NCI-H748 (cell line): ENCODE results near the gene ARRDC5.
"Not testable (repeated sequence)": the region's sequence is repeated elsewhere in the genome, so short reads cannot be mapped to it uniquely, and the experiment has no call there.

ENCODE experiments used
- DNase-seq: peaks from one replicate; lab custom pipeline; 2025; ENCODE audit not compliant: unreplicated experiment; lab: John Stamatoyannopoulos, UW

ARRDC5 gene

DNA sequence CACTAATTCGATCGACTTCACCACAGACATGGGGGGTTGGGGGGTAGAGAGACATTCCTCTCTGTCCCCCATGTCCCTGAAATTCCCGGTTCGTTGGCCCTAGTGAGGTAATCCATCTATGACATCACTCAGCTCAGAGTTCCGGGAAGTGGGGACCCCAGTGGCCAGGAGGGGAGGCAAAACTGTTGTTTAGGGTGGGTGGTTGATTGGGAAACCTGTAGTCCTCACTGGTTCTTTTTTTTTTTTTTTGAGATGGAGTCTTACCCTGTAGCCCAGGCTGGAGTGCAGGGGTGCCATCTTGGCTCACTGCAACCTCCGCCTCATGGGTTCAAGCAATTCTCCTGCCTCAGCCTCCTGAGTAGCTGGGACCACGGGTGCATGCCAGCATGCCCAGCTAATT is at the start of gene ARRDC5:
Gene ARRDC5 (minus strand): TSS at position 101 of the 400 bp plus-strand sequence. CDS start 71 bp downstream, at position 30.
- DNase-seq: no peak

DNA sequence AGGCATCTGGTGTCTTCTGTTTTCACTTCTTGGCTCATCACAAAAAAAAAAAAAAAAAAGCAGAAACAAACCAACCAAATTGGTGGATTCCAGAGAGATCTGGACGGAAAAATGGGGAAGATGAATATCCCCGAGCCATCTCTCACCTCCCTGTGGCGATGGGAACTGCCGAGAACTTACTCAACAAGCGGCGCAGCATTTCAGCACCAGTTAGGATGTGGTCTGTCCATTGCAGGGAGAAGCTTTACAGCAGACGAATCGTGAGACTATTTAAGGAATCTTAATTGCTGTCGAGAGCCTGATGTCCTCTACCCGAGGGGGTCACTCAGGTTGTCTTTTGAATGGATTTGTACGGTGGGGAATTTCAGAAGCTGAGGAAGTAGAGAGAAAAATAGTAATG is 49.0 kb upstream of the ARRDC5 start:
- DNase-seq: no peak

DNA sequence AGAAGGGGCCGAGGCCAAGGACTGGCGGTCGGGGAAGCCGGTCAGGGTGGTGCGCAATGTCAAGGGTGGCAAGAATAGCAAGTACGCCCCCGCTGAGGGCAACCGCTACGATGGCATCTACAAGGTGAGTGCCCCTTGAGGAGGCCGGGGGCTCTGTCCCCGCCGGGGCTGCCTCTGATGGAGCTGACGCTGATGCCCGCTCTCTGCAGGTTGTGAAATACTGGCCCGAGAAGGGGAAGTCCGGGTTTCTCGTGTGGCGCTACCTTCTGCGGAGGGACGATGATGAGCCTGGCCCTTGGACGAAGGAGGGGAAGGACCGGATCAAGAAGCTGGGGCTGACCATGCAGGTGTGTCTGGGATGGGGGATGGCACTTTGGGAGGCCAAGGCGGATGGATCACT is 48.0 kb upstream of the ARRDC5 start:
- DNase-seq: not testable (repeated sequence)

DNA sequence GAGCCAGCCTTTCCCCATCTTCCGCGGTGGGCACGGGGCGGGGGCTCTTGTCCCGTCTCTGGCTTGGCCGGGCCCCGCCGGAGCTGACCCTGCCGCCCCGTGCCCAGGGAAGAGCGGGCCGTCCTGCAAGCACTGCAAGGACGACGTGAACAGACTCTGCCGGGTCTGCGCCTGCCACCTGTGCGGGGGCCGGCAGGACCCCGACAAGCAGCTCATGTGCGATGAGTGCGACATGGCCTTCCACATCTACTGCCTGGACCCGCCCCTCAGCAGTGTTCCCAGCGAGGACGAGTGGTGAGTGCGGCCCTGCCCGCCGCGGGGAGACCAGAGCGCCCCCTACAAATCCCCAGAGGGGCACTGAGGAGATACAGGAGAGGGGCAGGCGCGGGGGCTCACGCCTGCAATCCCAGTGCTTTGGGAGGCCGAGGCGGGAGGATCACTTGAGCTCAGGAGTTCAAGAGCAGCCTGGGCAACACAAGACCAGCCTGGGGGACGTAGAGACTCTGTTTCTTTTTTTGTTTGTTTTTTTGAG is 39.0 kb upstream of the ARRDC5 start:
- not testable (repeated sequence) for DNase-seq

DNA sequence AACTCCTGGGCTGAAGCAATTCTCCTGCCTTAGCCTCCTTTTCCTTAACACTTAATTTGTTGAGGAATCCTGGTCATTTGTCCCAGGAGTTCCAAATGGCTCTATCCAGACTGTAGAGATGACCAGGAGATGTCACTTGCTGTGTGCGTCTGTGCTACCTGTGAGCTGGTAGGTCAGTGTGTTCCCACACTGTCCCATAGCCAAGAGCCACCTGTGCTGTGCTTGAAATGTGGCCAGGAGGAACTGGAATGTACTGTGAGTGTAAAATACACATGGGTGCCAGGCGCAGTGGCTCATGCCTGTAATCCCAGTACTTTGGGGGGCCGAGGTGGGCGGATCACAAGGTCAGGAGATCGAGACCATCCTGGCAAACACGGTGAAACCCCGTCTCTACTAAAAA is 36.8 kb upstream of the ARRDC5 start:
- DNase-seq: no peak

DNA sequence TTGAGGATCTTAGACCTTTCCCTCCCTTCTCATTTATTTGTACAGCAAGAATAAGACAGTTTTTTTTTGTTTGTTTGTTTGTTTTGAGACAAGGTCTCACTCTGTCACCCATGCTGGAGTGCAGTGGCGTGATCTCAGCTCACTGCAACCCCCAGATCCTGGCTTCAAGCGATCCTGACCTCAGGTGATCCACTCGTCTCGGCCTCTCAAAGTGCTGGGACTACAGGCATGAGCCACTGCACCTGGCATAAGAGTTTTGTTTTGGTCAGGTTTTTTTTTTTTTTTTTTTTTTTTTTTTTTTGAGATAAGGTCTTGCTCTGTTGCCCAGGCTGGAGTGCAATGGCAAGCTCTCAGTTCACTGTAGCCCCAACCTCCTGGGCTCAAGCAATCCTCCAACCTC is 35.8 kb upstream of the ARRDC5 start:
- DNase-seq: not testable (repeated sequence)

DNA sequence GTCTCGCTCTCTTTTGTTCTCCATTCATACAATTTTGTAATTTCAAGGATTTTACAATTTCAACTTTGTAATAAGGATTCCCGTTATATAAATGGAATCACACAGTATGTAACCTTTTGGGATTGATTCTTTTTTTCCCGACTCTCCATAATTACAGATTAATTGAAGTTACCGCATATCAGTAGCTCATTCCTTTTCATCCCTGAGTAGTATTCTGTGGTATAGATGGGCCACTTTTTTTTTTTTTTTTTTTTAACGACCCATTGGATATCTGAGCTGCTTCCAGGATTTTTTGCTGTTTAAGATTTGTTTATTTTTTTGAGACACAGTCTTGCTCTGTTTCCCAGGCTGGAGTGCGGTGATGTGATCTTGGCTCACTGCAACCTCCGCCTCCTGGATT is 34.4 kb upstream of the ARRDC5 start:
- DNase-seq: no peak

DNA sequence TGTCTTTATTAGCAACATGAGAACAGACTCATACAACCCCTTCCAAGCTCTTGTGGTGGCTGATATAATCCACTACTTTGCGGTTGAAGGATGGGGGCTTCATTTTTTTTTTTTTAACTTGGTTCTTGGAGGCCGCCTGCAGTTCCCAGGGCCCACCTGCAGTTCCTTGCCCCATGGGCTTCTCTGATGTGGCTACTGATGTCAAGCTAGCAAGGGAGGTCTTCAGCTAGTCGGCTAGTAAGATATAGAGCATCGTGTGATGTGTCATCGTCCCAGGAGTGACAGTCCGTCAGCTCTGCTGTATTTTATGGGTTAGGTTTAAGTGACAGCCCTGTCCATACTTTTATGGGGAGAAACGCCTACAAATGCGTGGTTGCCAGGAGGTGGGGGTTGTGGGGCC is 32.7 kb upstream of the ARRDC5 start:
- no peak for DNase-seq

DNA sequence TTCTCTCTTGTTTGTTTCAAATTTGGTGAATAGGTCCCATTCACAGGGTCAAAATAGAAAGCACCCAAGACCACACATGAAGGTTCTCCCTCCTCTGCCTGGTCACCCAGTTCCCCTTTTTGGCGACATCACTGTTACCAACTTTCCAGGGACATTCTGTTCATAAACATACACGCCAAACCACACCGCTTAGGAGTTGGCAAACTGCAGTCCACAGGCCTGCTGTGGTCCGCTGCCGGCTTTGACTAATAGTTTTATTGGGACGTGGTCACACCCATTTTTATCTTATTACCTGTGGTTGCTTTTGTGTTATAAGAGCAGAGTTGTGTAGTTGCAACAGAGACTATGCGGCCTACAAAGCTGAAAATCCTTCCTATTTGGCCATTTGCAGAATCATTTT is 30.8 kb upstream of the ARRDC5 start:
- DNase-seq: no peak

DNA sequence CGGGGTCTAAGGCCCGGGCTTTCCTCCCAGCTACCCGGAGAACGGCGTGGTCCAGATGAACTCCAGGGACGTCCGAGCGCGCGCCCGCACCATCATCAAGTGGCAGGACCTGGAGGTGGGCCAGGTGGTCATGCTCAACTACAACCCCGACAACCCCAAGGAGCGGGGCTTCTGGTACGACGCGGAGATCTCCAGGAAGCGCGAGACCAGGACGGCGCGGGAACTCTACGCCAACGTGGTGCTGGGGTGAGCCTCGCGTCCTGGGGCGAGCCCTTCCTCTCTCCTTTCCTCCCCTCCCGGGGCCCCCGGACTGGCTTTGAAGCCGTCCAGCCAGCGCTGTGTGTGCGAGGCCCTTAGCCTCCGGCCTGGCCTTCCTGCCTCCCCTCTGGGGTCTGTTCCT is 30.0 kb upstream of the ARRDC5 start:
- DNase-seq: no peak

DNA sequence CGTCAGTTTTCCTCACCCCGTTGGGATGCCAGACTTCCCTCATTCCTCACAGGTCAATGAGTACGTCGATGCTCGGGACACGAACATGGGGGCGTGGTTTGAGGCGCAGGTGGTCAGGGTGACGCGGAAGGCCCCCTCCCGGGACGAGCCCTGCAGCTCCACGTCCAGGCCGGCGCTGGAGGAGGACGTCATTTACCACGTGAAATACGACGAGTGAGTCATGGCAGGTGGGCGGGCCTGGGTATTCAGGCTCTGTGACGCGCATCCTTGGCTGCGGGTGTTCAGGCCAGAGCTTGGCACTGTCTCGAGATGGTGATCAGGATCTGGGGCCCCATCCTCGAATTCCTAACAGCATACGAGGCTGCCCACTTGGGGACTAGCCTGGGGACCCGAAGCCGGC is 28.0 kb upstream of the ARRDC5 start:
- no peak for DNase-seq

DNA sequence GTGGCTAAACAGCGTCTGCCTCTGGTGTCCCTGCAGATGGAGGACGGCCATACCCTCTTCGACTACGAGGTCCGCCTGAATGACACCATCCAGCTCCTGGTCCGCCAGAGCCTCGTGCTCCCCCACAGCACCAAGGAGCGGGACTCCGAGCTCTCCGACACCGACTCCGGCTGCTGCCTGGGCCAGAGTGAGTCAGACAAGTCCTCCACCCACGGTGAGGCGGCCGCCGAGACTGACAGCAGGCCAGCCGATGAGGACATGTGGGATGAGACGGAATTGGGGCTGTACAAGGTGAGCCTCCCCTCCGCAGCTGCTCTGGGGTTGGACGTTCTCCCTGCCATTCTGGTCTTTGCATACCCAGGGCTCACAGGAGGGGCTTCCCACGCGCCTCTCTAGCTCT is 26.5 kb upstream of the ARRDC5 start:
- DNase-seq: no peak

DNA sequence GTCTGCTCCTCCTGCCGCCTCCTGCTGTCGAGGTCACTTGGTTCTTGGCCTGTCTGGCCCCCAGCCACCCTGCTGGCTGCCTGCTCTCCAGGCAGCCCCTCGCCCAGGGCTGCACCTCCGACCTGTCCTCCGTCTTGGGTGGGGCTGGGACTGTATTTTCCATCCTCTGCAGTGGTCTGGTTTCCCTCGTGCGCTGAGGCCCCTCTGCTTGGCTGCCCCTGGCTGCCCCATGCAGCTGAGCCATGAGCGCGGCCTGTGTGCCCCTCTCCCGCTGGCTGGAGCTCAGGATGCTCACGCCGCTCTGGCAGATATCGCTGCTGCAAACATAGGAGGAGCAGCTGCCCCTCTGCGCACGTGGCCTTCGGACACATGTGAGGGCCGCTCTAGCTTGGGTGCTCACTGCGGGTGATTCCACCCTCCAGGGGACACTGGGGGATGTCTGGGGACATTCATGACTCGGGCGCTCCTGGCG is 20.6 kb upstream of the ARRDC5 start:
- no peak for DNase-seq

DNA sequence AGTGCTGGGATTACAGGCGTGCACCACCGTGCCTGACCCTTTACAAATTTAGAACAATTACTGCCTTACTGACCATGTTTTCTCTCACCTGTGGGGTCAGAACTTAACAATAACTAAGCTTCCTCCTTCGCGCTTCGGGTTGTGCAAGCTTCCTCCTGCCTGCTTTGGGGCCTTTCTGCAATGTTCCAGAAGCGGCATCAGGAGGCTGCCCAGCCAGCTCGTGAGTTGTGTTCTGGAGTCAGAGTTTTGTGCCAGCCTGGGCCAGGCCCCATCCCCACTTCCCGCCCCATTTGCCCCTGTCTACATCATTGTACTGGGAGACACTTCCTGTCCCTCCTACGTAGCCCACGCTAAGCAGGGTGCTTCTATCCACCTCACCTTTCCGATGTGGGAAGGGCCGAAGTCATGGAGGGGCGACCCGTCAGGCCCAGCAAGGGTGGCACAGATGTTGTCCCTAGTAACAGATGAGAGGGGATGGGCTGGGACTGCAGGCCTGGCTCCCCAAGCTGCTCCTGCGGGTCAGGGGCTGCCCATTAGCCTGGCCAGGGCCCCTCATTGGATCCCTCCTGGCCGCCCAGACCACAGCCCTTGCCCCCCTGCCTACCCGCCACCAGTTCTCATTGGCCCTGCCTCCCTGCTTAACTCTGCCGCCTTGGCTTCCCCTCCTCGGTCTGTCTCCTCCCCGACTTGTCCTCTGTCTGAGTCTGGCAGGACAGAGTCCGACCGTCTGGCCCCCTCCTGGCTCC is 20.0 kb upstream of the ARRDC5 start:
- no peak for DNase-seq

DNA sequence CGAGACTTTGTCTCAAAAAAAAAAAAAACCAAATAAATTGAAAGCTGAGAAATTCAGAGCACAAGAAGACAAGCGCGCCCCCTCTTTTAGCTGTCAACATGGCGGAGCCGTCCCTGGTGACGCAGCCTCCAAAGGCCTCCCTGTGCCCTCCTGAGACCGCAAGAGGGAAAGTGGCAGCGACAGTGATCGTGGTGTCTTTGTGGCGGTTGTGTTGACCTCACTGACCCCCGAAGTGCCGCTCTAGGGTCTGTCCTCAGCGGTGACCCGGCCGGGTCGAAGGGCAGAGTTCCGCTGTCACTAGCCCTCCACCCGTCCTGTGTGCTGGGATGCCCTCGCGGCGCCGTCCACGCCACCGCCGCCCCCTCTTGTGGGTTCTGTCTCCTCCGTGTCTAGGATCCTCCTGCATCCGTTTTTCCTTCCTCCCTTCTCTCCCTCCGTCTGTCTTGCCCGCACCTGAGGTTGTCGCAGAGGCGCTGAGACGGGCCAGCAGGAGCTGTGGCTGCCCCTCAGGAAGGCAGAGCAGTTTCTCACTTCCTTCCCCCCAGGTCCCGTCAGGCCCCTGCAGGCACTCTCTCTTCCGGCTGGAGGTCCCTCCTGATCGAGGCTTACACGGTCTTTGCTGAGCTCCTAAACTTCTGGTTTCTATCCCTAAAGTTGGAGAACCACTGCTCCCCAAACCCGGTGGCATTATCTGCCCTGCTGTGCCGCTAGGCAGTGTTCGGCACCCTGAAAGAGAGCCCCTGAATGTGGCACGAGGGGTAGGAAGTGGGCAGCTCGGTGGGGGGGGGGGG is 13.8 kb upstream of the ARRDC5 start:
- no peak for DNase-seq

DNA sequence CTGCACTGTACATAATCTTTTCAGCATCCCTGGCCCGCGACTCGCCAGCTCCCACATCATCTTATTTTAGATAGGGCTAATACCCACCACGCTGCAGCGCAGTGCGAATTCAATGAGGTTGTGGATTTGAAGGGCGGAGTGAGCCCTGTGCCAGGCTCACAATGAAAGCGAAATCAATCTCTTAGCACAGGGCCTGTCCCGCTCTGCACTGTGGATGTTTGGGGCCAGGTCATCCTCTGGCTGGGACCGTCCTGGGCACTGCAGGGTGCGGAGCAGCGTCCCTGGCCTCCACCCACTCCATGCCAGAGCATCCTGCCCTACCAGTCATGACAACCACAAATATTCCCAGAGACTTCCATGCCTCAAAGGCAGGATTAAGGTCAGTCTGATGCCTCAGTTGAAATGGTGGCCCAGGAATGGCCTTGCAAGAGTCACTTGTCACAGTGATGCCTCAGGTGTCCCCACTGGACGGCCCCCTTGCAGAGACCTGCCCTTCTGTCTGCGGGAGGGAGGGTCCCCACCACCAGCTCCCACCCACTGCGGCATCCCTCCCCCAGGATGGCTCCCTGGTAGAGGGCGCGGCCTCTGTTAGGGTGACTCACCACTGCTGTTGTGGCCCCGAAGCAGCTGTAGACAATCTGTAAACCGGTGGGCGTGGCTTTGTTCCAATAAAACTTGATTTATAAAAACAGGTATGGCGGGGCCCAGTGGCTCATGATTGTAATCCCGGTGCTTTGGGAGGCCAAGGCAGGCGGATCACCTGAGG is 12.2 kb upstream of the ARRDC5 start:
- DNase-seq: no peak

DNA sequence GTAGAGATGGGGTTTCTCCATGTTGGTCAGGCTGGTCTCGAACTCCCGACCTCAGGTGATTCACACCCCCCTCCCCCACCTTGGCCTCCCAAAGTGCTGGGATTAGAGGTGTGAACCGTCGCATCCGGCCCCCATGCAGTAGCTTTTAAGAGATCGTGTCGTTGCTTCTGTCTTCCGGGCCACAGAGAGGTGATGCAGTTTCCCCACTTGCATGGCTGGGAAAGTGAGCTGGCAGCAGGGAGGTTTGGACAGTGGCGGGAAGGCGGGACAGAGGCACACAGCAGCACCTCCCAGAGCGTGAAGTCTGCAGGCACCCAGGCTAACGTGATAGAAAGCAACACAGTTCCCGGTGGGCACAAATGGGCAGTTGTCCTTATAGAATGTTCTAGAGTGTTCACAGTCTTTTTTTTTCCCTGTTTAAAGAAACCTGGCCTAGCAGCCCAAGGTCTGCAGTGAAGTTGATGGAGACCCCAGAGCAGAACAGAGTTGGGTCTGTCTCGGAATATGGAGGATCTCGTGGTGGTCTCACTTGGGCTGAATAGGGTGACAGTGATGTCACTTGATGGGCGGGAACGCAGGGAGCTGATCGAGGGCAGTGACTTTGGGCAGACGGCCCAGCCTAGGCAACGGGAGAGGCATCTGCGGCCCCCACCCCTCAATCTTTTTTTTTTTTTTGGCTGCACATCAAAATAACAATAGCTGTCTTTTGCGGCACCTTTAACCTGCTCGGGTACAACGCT is 11.5 kb upstream of the ARRDC5 start:
- no peak for DNase-seq

DNA sequence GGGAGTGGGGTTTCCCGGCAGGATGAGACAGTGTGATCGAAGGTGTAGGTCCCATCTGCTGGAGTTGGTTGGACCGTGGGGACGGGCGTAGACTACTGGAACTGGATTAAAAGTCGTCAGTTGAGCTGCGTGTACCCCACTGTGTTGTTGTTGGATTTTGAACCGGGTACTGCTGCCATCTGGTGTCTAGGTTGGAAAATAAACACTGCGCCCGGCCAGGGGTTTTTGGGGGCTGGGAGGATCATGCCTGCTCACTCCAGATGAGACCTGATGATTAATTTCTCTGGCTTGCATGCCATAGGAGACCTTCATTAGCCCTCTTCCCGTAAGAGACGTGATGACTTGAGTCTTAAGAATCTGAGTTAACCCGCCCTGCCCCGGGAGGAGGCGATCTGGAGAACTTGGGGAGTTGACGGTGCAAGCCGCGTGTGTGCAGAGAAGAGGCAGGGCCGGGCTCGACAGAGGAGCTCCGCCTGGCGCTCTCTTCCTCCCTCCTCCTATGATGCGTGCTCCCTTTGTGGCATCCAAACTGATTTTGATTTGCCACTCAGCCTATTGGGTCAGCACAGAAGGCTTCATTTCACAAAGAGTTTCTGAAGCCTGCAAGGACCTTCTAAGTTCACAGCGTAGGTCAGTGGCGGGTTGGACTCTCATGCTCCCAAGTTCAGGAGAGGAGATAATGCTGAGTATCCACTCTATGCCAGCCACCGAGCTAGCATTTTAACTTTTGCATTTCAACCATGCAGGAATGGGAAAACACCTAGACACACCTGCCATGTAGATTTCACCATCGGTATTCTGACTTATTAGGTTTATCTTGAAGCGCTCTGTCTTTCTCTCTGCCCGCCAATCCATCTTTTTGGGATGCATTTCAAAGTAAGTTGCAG is 9.3 kb upstream of the ARRDC5 start:
- peak; percentile 11 for DNase-seq

DNA sequence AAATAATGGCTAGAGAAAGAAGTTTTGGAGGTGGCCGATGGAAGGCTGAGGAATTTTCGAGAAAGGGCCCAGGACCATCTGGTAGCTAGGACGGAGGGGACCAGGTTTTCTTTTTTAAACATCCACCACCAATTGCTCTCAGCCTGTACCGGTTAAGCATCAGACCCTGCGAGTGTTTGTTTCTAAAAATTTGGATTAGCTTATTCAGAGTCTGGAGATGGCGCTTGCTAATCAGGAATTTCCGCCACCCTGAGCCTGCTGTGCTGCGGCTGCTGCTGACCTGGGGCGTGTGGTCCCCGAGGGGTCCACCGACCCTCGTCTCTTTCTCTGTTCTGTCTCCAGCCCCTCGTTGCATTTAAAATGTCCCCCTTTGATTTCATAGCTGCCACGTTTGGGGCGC is 8.6 kb upstream of the ARRDC5 start:
- DNase-seq: no peak
